Parathyroid adenoma (tissue), 2 donors: ENCODE measurements around the gene LOXL1.

ENCODE experiments used
- H2AFZ ChIP-seq: fragments of 300-600 bp; sonication (generic); one replicate; pipeline ENCODE4 v1.7.0; 2017; ENCODE audit warnings: antibody characterized with exemption, mild to moderate bottlenecking
- H3K27ac ChIP-seq: fragments of 300-600 bp; sonication (generic); one replicate; pipeline ENCODE4 v1.7.0; 2017
- H3K27me3 ChIP-seq: fragments of 300-600 bp; sonication (generic); one replicate; pipeline ENCODE4 v1.7.0; 2017; ENCODE audit warnings: low read length; ENCODE audit not compliant: control insufficient read depth, insufficient read depth
- H3K36me3 ChIP-seq: fragments of 300-600 bp; sonication (generic); one replicate; pipeline ENCODE4 v1.7.0; 2017; ENCODE audit warnings: low read length; ENCODE audit not compliant: control insufficient read depth, insufficient read depth
- H3K4me1 ChIP-seq: fragments of 300-600 bp; sonication (generic); one replicate; pipeline ENCODE4 v1.7.0; 2017; ENCODE audit warnings: control low read depth
- H3K4me2 ChIP-seq: fragments of 300-600 bp; sonication (generic); one replicate; pipeline ENCODE4 v1.7.0; 2017; ENCODE audit warnings: low read length
- H3K4me3 ChIP-seq: fragments of 300-600 bp; sonication (generic); one replicate; pipeline ENCODE4 v1.7.0; 2017; ENCODE audit warnings: low read depth, low read length
- H3K79me2 ChIP-seq: fragments of 300-600 bp; sonication (generic); one replicate; pipeline ENCODE4 v1.7.0; 2017; ENCODE audit warnings: control low read depth
- H3K9ac ChIP-seq: fragments of 300-600 bp; sonication (generic); one replicate; pipeline ENCODE4 v1.7.0; 2017; ENCODE audit warnings: mild to moderate bottlenecking
- H3K9me3 ChIP-seq: fragments of 300-600 bp; sonication (generic); one replicate; pipeline ENCODE4 v1.7.0; 2017; ENCODE audit warnings: low read length; ENCODE audit not compliant: control insufficient read depth
- CTCF ChIP-seq: fragments of 300-600 bp; sonication (generic); IDR thresholded peaks from one replicate; pipeline ENCODE4 v1.7.0; 2017; ENCODE audit warnings: antibody characterized with exemption, mild to moderate bottlenecking
- donor health status: primary hyperparathyroidism.

Gene LOXL1

GRCh38 chr15:73932381-73933191 is 6.3 kb downstream of the LOXL1 start:
- Histone ChIP-seq H3K9me3 (no peaks in the 10 kb centered on the region), H3K79me2 (peaks cover 15% of the 10 kb centered on the region), H3K27me3 (no peaks in the 10 kb centered on the region), H3K27ac (no peak overlapping the region), H2AFZ (no peak overlapping the region), H3K4me2 (no peak overlapping the region), H3K9ac (no peak overlapping the region), H3K4me1 (peaks cover 9% of the 10 kb centered on the region), H3K4me3 (no peak overlapping the region), H3K36me3 (no peaks in the 10 kb centered on the region)
- TF ChIP-seq CTCF = no peak

GRCh38 chr15:73934281-73934680 is 8.0 kb downstream of the LOXL1 start:
- Histone ChIP-seq H3K9me3 (no peaks in the 10 kb centered on the region), H3K79me2 (peaks cover 13% of the 10 kb centered on the region), H2AFZ (no peak overlapping the region), H3K36me3 (no peaks in the 10 kb centered on the region), H3K9ac (no peak overlapping the region), H3K27me3 (no peaks in the 10 kb centered on the region), H3K4me3 (no peak overlapping the region), H3K4me2 (no peak overlapping the region), H3K4me1 (peaks cover 17% of the 10 kb centered on the region), H3K27ac (peak overlapping the region; percentile 79)
- TF ChIP-seq CTCF = no peak

- H3K4me2 ChIP-seq = no peak overlapping the region
- no peak overlapping the region for H3K4me3 ChIP-seq
- no peaks in the 10 kb centered on the region for H3K9me3 ChIP-seq
- peak overlapping the region; percentile 79 for H3K27ac ChIP-seq
- no peak overlapping the region for H3K9ac ChIP-seq
- H3K27me3 ChIP-seq = no peaks in the 10 kb centered on the region
- TF ChIP-seq CTCF = no peak
- peaks cover 30% of the 10 kb centered on the region for H3K4me1 ChIP-seq
- H3K79me2 ChIP-seq = peaks cover 6% of the 10 kb centered on the region
- H3K36me3 ChIP-seq = no peaks in the 10 kb centered on the region
- no peak overlapping the region for H2AFZ ChIP-seq
Measured at GRCh38 chr15:73935547-73935946, 9.3 kb downstream of the LOXL1 start.

- Histone ChIP-seq H3K36me3 (no peaks in the 10 kb centered on the region), H3K9ac (no peak overlapping the region), H3K9me3 (no peaks in the 10 kb centered on the region), H3K79me2 (peaks cover 6% of the 10 kb centered on the region), H2AFZ (peak overlapping the region; percentile 22), H3K4me3 (no peak overlapping the region), H3K27me3 (no peaks in the 10 kb centered on the region), H3K27ac (peak overlapping the region; percentile 79), H3K4me2 (peak overlapping the region; percentile 33), H3K4me1 (peaks cover 36% of the 10 kb centered on the region)
- TF ChIP-seq CTCF = peak; percentile 27
Measured at GRCh38 chr15:73936181-73936580, 9.9 kb downstream of the LOXL1 start.
